ENCODE results near the gene S100A14.
A peak's percentile ranks its signal among the peaks of the same experiment; 100 is the strongest.

Gene S100A14

DNA sequence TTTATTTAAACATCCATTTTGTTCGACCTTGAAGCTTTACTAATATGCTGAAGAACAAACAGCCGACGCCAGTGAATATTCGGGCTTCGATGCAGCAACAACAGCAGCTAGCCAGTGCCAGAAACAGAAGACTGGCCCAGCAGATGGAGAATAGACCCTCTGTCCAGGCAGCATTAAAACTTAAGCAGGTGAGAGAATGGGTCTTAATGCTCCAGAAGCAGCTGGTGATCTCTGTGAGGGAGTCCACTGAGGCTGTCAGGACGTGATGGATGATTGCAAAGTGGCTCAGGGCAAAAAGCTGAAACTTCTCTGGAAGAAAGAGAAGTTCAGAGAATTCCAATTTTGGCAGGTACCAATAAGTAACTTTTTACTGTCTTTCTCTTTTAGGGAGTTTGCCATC, 22.1 kb upstream of the S100A14 start:
- no peak for DNase-seq

DNA sequence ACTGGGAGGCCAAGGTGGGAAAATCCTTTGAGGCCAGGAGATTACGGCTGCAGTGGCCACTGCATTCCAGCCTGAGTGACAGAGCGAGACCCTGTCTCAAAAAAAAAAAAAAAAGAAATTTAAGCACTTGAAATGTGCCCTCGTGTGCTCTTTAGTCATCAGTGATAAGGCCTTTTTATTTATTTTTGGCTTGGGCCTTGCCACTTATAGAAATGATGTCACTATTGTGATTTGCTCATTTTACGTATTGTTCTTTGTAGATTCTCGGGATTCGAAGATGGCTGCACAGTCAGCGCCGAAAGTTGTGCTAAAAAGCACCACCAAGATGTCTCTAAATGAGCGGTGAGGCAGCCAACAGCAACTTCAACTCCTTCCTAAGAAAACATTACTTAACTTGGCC, 20.2 kb upstream of the S100A14 start:
- DNase-seq: no peak

DNA sequence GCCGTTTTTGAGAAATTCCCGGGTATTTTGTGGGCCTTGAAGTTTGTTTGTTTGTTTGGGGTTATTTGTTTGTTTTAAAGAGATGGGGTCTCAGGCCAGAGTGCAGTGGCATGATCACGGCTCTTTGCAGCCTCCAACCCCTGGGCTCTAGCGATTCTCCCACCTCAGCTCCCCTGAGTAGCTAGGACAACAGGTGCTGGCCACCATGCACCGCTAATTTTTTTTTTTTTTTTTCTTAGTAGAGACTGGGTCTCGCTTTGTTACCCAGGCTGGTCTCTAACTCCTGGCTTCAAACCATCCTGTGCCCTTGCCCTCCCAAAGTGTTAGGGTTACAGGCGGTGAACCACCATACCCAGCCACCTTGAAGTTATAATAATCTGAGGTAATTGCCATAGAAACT, 19.7 kb upstream of the S100A14 start:
- no peak for DNase-seq

DNA sequence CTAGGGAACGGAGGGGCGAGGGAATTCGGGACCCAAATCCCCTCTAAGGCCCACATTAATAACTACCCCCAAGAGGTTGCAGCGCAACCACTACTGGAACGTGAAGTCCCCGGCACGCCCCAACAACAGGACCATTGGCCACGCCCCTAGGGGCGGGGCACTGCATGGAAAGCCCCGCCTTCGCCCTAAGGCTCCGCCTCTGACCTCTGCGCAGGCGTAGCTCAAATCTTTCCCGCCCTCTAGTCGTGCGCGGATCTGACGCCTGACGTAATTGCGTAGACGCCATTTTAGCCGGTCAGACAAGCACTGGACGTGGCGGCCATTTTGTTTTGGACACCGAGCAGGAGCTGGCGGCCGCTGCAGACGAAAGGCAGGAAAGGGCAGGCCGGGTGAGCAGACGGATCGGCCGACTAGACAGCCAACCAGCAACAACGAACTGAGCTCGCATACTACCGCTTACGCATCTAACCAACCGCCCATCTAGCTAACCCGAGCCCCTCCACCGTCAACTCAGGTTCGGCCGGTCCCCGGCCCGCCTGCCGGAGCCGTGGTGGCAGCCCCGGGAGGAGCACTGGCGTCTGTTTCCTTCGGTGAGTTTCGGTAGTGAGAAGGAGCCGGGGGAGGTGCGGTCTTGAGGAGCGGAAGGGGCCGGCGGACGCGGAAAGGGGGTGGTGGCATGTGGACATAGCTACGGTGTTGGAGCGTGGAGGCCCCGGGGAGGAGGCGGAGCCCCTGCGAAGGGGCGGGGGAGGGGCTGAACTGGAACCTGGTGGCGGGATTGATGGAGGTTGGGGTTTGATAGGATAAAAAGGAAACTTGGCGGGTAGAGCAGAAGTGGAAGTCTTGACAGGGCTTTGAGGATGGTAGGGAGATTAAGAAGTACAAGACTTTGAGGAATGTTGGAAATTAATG, 17.9 kb upstream of the S100A14 start, which contains the start of gene CHTOP:
Gene CHTOP, plus strand, starts transcription at position 313 of the 912 bp plus-strand sequence. CDS start 2,523 bp downstream, outside the sequence.
- peak; percentile 100 for DNase-seq

DNA sequence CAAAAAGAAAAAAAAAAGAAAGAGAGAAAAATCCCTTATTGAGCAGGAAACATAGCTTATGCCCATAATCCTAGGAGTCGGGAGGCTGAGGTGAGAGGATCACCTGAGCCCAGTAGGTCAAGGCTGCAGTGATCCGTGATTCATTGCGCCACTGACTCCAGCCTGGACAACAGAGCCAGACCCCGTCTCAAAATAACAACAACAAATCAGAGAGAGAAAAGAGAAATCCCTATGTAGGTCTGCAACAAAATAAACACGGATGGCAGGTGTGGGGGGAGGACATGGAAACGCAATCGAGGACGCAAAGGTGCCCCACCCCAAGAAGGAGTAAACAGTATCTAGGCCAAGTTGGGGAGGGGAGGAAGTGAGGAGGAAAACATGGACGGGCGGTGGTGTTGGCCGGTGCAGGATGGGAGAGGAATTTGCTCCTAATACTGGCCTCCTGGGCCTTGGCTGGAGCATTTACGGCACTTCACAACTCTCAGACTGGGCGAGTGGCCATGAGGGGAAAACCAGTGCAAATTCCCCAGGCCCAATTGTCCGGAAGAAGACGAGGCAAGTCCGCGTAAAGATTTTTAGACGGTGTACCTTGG, 17.1 kb upstream of the S100A14 start:
- no peak for DNase-seq

DNA sequence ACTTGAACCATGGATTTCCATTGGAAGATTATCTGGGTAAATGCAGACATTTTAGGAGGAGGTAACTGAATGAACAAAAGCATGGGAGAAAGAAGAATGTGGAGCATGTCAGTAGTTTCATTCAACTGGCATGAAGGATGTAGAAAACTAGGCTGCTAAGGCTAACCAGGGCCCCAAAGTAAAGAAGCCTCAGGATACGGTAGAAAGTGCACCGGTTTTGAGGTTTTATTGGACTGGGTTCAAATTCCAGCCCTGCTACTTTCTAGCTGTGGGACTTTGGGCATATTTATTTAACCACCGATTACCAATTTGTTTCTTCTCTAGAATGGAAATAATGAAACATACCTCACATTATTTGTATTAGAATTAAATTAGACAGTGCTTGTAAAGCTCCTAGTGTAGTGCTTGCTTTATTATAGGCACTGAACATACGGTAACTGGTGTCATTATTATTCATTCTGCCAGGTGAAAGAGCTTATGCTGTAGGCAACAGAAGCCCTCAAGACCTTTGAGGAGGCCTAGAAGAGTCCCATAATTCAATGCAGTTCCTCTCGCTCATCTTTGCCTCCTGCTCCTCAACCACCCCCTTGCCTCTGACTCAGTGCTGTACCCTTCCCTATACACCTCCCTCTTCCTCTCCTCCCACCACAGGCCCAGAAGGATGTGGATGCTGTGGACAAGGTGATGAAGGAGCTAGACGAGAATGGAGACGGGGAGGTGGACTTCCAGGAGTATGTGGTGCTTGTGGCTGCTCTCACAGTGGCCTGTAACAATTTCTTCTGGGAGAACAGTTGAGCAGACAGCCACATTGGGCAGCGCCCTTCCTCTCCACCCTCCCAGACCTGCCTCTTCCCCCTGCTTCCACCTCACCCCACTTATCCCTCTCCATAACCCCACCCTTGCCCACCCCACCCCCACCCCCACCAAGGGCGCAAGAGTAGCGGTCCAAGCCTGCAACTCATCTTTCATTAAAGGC, 15.2 kb upstream of the S100A14 start:
- DNase-seq: no peak

DNA sequence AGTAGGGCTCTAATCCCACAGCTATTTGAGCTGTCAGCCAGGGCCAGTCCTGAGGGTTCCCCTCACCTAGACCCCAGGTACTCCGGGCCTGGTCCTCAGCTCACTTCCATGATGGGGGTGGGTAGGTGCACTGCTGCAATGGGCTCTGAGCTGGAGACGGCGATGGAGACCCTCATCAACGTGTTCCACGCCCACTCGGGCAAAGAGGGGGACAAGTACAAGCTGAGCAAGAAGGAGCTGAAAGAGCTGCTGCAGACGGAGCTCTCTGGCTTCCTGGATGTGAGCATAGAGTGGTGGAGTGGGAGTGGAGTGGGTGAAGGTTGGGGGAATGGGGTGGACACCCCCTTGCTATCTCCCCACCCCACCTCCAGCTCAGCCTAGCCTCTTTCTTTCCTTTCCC, 14.3 kb upstream of the S100A14 start:
- DNase-seq: no peak

DNA sequence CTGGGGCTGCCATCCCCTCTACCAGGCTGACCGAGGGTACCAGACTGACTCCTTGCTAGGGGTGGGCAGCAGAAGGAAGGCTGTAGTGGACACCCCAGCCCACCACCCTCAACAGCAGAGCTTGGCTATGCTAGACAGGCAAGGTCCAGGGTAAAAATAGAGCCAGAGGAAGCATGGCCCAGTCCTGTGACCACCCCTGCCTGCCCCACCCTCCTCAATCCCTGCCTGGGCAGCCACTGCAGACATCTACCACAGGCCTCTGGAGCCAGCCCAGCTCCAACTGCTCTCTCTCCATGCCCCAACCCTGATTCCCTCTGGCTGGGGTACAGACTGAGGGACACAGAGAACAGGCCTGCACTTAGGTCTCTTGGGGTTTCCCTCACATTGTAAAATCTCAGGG, 13.8 kb upstream of the S100A14 start:
- peak; percentile 47 for DNase-seq

DNA sequence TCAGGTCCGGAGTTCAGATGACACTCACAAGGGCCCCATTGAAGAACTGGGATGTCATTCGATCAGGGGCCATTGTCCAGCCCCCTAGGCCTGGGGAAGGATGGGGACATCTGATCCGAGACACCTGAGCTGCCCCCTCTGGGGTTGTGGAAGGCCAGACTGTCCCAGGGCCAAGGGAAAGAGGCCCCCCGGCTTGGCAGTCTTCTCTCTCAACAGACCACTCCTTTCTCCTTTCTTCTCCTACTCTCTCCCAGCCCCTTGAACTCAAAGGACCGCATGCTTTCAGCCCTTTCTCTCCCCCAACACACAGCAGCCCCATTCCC, 13.2 kb upstream of the S100A14 start:
- DNase-seq: no peak

DNA sequence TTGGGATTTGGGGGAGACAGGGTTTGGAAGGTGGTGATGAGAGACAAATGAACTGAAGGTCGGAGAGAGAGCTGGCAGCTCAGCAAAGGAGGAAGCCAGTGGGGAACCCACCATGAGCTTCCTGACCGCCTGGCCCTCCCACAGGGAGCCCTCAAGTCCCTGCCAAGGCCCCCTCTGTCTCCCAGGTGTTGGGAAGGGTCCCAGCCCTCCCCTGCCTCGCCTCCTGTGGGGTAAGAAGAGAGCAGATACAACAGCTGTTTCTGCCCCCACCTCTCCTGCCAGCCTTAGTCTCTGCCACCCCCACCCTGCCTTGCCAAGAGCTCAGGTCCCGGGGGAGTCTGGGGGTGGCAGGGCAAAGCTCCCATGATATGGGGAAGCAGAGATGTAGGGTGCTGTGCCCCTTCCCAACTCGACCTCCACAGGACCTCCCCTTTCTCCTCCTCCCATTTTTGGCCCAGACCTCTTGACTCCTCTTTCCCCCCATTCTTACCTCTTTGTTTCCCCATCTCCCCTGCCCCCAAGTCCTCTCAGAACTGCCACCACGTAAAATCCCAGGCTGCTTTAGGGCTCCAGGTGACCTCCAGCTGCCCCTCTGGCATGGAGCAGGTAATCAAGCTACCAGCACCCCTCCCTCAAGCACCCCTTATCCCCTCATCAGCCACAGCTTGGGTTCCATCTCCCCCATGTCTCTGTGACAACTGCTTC, 12.7 kb upstream of the S100A14 start:
- no peak for DNase-seq

DNA sequence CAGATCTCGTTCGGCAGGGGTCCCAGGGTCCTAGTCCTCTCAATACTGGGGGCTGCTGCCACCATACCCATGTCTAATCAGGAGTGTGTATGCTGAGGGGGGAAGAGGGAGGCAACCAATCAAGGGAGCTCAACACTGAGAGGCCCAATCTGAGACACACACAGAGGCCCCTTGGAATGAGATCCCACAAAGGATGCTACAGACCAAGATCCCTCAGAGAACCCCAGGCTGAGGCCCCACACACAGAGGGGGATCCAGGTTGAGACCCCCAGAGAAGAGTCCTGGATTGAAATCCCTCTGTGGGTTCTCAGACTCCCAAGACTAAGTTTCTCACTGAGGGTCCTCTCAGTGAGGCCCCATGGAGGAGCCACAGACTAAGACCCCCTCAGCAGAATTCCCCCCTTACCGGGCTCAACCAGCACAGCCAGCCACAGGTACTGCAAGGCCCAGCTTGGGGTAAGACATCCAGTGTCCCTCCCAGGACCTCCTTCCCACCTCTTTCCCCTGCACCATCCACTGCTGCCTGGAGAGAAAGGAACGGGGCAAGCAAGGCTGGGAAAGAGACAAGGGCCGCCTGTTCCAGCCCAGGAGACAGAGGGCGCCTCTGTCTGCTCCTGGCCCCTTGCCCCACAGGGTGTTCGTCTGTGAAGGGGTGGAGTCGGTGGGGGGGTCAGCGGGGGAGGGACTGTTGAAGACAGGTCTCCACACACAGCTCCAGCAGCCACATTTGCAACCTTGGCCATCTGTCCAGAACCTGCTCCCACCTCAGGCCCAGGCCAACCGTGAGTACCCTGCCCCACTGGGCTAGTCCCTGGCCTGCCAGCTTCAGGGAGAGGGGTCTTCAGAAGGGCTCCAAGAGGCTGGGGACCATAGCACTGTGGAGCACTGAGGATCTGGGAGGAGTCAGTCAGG, 11.8 kb upstream of the S100A14 start, which contains the start of gene S100A1:
Gene S100A1, plus strand, starts transcription at position 720 of the 912 bp plus-strand sequence. CDS start 2,088 bp downstream, outside the sequence.
- DNase-seq: peak; percentile 78

DNA sequence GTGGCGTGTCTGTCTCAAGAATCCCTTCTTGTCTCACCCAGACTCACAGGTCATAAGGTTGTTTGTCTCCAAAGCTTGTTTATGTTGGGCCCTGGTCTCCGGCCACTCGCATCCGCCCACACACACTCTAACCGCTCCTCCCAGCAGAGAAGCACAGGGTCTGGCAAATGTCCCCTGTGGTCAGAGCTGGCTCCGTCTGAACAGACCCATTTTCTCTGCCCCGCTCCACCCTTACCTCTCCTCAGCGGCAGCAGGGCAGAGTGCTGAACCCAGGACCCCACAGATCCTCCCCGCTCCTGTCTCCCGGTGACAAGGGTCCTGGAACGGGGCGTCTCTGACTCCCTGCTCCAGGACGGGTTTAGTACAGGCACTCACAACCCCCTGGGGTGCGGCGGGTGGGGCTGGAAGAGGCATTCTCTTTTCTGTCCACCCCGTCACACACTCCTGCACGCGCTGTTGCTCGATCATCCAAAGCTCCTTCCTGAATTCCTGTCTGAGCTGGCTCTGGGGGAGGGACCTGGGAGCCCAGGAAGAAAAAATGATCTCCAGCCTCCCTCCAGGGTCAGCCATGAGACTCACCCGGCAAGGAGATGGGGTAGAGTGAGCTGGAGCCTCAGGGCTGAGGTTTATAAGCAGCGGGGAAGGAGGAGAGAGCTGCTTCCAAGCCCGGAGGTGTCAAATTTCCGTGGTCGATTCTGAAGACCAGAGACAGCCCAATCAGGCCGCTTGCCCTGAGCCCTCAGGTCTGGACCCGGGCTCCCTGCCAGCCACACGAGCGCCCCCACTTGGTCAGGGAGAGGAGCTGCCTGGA, 11.0 kb upstream of the S100A14 start, which contains the start of gene S100A13:
Gene S100A13, minus strand, starts transcription at position 602 of the 811 bp plus-strand sequence. CDS start 1,033 bp downstream, outside the sequence.
- DNase-seq: peak; percentile 74

DNA sequence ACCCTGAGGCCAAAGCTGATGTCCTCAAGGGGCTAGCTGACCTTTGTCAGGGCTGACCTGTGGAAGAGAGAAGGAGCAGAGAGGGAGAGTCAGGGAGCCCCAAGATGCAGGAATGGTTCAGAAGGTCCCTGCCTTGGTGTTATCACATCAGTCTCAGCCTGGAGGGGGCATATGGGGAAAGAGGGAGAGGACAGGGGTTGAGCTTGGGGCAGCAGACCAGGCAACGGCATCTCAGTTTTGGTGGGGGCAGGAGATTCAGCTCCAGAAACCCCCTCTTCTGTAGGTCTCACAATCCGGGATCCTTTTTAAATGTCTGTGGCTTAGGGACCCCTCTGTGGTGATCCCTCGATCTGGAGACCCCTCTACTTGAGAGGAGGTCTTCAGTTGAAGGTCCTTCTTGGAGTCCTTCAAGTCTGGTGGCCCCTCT, 10.4 kb upstream of the S100A14 start:
- no peak for DNase-seq

DNA sequence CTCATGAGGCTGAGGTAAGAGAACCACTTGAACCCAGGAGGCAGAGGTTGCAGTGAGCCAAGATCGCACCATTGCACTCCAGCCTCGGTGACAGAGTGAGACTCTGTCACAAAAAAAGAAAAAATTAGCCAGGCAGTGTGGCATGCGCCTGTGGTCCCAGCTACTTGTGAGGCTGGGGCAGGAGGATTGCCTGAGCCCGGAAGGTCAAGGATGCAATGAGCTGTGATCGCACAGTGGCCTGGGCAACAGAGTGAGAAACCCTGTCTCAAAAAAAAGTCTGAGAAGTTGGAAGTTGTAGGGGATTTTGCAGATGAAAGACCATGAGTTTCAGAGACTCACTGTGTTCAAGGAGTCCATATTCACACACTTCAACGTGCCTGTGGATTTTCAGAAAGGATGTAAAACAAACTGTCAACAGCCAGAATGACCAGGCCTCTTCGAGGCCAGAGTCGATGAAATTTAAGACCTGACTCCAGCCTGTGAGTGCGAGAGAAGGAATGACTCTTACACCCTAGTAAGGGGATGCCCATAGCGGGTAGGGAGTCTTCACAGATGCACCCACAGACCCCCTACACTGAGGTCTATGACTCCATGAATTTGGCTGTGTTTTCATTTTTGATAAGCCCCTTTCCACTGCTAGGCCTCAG, 9.0 kb upstream of the S100A14 start:
- DNase-seq: no peak

DNA sequence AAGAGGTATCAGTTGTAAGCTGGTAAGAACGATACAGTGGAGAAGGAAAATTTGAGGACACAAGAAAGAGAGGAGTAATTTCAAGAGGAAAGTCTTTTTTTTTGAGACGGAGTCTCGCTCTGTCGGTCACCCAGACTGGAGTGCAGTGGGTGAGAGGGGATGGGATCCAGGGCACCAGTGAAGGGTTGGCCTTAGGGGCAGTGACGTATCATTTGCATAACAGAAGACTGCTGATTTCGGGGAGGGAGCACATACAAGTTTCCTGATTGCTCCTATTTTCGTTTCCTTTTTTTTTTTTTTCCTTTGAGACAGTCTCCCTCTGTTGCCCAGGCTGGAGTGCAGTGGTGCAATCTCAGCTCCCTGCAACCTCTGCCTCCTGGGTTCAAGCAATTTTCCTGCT, 7.0 kb upstream of the S100A14 start:
- no peak for DNase-seq

DNA sequence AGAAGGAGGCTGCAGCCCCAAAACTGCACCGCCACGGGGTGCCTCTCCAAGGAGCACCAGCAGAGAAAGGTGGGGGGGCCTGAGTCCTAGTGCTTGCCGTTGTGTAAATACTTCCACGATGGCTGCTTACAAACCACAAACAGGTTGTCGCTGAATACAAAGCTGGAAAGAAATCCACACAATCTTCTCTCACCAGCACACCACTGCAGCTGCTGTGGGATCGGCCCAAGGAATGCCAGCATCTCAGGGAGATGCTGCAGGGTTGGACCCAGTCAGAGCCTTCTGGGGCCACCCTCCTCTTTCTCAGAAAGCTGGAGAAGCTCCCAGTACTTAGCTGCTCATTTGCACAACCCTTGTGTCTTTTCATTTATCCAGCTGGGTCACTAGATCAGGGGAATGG, 3.0 kb upstream of the S100A14 start:
- no peak for DNase-seq

DNA sequence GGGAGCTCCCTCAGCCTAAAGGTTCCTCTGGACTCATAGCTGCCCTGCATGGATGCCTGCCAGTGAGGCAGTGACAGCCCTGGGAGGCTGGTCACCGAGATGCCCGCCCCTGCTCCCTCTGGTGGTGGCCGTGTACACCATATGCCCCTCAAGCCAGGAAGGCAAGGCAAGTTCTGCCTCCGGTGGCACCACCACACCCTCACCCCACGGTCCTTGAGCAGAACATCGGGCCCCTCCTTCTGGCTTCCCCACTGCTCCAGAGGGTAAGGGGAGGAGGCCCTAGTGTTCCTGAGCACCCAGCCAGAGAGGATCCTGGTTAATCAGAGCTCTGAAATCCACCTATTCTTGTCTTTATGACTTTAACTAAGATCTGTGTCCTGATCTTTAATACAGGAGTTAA, 1.5 kb upstream of the S100A14 start:
- no peak for DNase-seq

DNA sequence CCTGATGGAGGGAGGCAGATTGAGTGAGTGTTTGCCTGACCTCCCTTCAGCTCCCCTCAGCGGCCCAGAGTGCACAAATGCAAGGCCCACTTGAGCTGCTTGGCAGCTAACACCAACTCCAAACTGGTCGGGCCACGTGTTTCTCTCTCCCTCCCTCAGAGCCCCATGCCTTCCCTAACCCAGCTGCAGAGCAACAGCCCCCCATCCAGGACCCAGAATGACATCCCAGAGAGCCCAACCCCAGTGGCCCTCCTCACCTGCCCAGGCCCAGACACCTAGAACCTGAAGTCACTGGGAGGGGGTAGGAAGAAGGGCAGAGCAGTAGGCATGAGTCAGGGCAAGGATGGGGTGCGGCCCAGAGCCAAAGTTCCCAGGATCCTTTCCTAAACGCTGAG, 789 bp upstream of the S100A14 start:
- no peak for DNase-seq

DNA sequence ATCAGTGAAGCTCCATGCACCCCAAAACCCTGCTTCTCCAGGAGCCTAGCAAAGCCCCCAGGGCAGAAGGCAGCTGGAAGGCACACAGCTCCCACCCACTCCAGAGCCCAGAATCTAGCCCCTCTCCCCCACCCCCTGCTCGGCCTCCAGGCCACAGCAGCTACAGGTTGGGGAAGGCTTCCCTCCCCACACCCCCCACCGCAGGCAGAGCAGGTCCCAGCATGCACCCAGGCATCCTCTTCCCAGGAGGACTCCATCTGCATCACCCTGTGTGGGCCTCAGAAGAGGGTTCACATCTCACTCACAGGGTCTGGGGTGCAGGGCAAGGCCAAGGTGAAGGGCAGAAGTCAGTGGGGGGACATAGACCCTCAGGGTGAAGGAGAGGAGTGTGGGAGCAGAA, 719 bp downstream of the S100A14 start:
- DNase-seq: no peak

DNA sequence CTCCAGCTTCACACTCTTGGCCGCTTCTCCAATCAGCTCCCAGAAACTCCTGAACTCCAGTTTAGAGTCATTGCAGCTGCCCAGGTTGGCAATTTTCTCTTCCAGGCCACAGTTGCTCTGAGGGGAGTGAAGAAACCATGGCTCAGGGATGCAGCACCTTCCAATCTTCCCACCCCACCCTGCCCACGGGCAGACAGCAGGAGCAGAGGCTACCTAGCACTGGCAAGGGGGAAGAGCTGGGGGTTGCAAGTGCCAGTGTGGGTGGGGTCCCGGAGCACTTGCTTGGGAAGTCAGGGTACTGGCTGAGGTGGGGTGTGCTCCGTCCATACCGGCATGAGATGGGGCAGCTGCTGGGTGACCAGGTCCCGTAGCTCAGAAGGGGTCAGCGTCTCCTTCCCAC, 1.2 kb downstream of the S100A14 start:
- DNase-seq: no peak

Data from midbrain (tissue), 1 donor.